Measurements from ENCODE around the gene PLEKHG5.
A peak's percentile ranks its signal among the peaks of the same experiment; 100 is the strongest.
"Not testable (repeated sequence)": the region's sequence is repeated elsewhere in the genome, so short reads cannot be mapped to it uniquely, and the experiment has no call there.

The PLEKHG5 gene

DNA sequence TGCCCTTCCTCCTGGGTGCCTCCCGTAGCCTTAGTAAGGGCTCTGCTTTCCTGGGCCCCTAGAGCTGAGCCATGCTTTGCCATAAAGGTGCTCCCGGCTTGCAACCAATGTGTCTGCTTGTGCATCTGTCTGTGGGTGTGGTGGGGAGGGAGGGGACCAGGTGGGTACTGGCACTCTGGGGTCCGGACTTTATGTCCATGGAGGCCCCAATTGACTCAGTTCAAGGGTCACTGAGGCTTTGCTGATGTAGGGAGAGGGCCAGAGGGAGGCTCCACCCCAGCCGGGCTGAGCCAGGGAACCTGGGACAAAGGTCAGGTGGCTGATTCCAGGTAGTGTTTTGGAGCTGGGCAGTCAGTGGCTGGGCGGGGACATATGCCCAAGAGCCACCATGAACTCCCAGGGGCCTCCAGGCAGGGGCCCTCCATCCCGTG is 40.5 kb downstream of the PLEKHG5 start:
- Histone ChIP-seq H4K91ac (ENCODE audit: low read depth, low read length, poor library complexity) (no peak overlapping the region), H3K27ac (replicated peaks; ENCODE audit: low read length) (no peak overlapping the region), H3K36me3 (replicated peaks in 1 of 2; ENCODE audit: control insufficient read depth in 2 of 2, insufficient read depth in 2 of 2, low read length in 2 of 2) (no peaks in the 10 kb centered on the region), H2AFZ (ENCODE audit: low read length) (no peak overlapping the region), H3K27me3 (ENCODE audit: control insufficient read depth in 3 of 3, insufficient read depth in 3 of 3, low read depth in 1 of 3, low read length in 3 of 3) (peaks cover 0 to 39% (median 34%) of the 10 kb centered on the region in 3 experiments), H3K4me1 (ENCODE audit: control insufficient read depth in 2 of 2, insufficient read depth in 1 of 2, low read depth in 1 of 2, low read length in 2 of 2) (peaks cover 13 to 32% of the 10 kb centered on the region in 2 donors), H3K4ac (ENCODE audit: low read length) (no peak overlapping the region), H3K14ac (ENCODE audit: low read length) (no peak overlapping the region), H3K4me2 (ENCODE audit: insufficient read depth, low read length, poor library complexity, severe bottlenecking) (no peak overlapping the region), H3K23ac (ENCODE audit: low read depth, low read length, poor library complexity) (peak overlapping the region; percentile 80), H2BK5ac (ENCODE audit: low read length) (peak overlapping the region; percentile 53), H2AK5ac (ENCODE audit: low read depth, low read length) (peak overlapping the region; percentile 74), H3K4me3 (ENCODE audit: low read length in 2 of 2) (no peak overlapping the region), H3K9ac (ENCODE audit: low read depth, low read length, poor library complexity) (no peak overlapping the region), H2BK12ac (ENCODE audit: low read length) (no peak overlapping the region), H3K9me3 (replicated peaks in 1 of 2; ENCODE audit: control insufficient read depth in 2 of 2, insufficient read depth in 1 of 2, low read depth in 1 of 2, low read length in 2 of 2) (no peaks in the 10 kb centered on the region), H4K8ac (ENCODE audit: low read depth, low read length) (no peak overlapping the region), H2BK120ac (ENCODE audit: low read depth, low read length) (no peak overlapping the region), H2BK15ac (ENCODE audit: low read length) (peak overlapping the region; percentile 87), H3K18ac (ENCODE audit: low read length) (peak overlapping the region; percentile 48), H3K79me1 (ENCODE audit: low read depth, low read length) (peaks cover 2% of the 10 kb centered on the region)
- no peak for DNase-seq (ENCODE audit: low spot score)
- WGBS, 2 donors (ENCODE audit: extremely low coverage in 2 of 2, insufficient read length in 2 of 2, insufficient replicate concordance in 1 of 2), result no CpG with 5 or more reads among the region's 6 CpGs

DNA sequence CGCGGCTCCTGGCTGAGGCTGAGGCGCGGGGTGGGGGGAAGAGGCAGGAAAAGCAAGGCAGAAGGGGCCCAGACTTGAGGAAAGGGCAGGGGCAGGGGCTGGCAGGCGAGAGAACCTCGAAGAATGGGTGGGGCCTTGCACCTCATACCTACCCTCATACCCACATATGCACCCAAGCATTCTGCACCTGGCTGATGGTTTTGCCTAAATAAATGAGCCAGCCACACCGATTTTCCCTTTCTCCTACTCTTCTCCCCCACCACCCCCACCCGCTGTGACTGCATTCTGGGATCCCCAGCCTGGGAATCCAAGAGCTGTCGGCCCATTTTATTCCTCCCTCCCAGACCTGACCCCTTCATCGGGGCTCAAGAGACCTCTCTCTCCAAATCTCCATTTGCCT is 41.0 kb downstream of the PLEKHG5 start:
- not testable (repeated sequence) for H3K79me1 ChIP-seq (ENCODE audit: low read depth, low read length); H3K9ac ChIP-seq (ENCODE audit: low read depth, low read length, poor library complexity); H3K14ac ChIP-seq (ENCODE audit: low read length); H4K8ac ChIP-seq (ENCODE audit: low read depth, low read length); H3K36me3 ChIP-seq (replicated peaks in 1 of 2; ENCODE audit: control insufficient read depth in 2 of 2, insufficient read depth in 2 of 2, low read length in 2 of 2); DNase-seq (ENCODE audit: low spot score); H2BK12ac ChIP-seq (ENCODE audit: low read length); H2BK5ac ChIP-seq (ENCODE audit: low read length); H3K18ac ChIP-seq (ENCODE audit: low read length); H3K4ac ChIP-seq (ENCODE audit: low read length); H3K4me3 ChIP-seq (ENCODE audit: low read length in 2 of 2); H3K4me2 ChIP-seq (ENCODE audit: insufficient read depth, low read length, poor library complexity, severe bottlenecking); H4K91ac ChIP-seq (ENCODE audit: low read depth, low read length, poor library complexity); H3K9me3 ChIP-seq (replicated peaks in 1 of 2; ENCODE audit: control insufficient read depth in 2 of 2, insufficient read depth in 1 of 2, low read depth in 1 of 2, low read length in 2 of 2); H2BK120ac ChIP-seq (ENCODE audit: low read depth, low read length); H3K27ac ChIP-seq (replicated peaks; ENCODE audit: low read length); H2AK5ac ChIP-seq (ENCODE audit: low read depth, low read length)
- no CpG with 5 or more reads among the region's 10 CpGs for WGBS, 2 donors (ENCODE audit: extremely low coverage in 2 of 2, insufficient read length in 2 of 2, insufficient replicate concordance in 1 of 2)
- Histone ChIP-seq H2AFZ (ENCODE audit: low read length) (peak overlapping the region; percentile 73), H3K23ac (ENCODE audit: low read depth, low read length, poor library complexity) (peak overlapping the region; percentile 80), H2BK15ac (ENCODE audit: low read length) (peak overlapping the region; percentile 87), H3K4me1 (ENCODE audit: control insufficient read depth in 2 of 2, insufficient read depth in 1 of 2, low read depth in 1 of 2, low read length in 2 of 2) (peaks cover 13 to 36% of the 10 kb centered on the region in 2 donors), H3K27me3 (ENCODE audit: control insufficient read depth in 3 of 3, insufficient read depth in 3 of 3, low read depth in 1 of 3, low read length in 3 of 3) (peaks cover 0 to 41% (median 32%) of the 10 kb centered on the region in 3 experiments)

DNA sequence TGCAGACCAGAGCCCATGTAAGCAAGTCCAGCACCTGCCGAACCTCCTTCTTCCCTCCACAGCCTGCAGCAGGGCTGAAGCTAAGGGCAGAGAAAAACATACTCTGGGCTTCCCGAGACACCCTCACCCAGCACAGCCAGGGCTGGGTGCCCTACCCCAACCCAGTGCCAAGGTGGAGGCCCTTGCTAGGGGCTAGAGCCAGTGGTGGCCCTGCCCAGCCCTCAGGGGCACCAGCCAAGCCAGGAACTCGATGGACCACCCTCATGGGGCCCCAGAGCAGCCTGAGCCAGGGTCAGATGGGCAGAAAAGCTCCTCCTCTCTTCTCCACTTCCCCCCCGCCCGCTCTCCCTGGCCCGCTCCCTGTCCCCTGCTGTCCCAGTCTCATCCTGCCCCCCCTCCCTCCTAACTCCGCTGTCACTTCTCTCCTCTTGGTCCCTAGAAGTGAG is 41.4 kb downstream of the PLEKHG5 start:
- H2BK12ac ChIP-seq (ENCODE audit: low read length), result no peak overlapping the region
- H3K9ac ChIP-seq (ENCODE audit: low read depth, low read length, poor library complexity), result no peak overlapping the region
- H2AFZ ChIP-seq (ENCODE audit: low read length), result peak overlapping the region; percentile 73
- peak overlapping the region; percentile 30 for H2BK15ac ChIP-seq (ENCODE audit: low read length)
- no peak overlapping the region for H3K4ac ChIP-seq (ENCODE audit: low read length)
- H2AK5ac ChIP-seq (ENCODE audit: low read depth, low read length), result peak overlapping the region; percentile 56
- no peak overlapping the region for H3K23ac ChIP-seq (ENCODE audit: low read depth, low read length, poor library complexity)
- H3K9me3 ChIP-seq (replicated peaks in 1 of 2; ENCODE audit: control insufficient read depth in 2 of 2, insufficient read depth in 1 of 2, low read depth in 1 of 2, low read length in 2 of 2), result no peaks in the 10 kb centered on the region
- no peak overlapping the region for H3K27ac ChIP-seq (replicated peaks; ENCODE audit: low read length)
- no peak overlapping the region for H3K14ac ChIP-seq (ENCODE audit: low read length)
- H2BK5ac ChIP-seq (ENCODE audit: low read length), result no peak overlapping the region
- H2BK120ac ChIP-seq (ENCODE audit: low read depth, low read length), result no peak overlapping the region
- no peaks in the 10 kb centered on the region for H3K36me3 ChIP-seq (replicated peaks in 1 of 2; ENCODE audit: control insufficient read depth in 2 of 2, insufficient read depth in 2 of 2, low read length in 2 of 2)
- H4K91ac ChIP-seq (ENCODE audit: low read depth, low read length, poor library complexity), result no peak overlapping the region
- no peak overlapping the region for H4K8ac ChIP-seq (ENCODE audit: low read depth, low read length)
- peaks cover 14 to 36% of the 10 kb centered on the region in 2 donors for H3K4me1 ChIP-seq (ENCODE audit: control insufficient read depth in 2 of 2, insufficient read depth in 1 of 2, low read depth in 1 of 2, low read length in 2 of 2)
- WGBS, 2 donors (ENCODE audit: extremely low coverage in 2 of 2, insufficient read length in 2 of 2, insufficient replicate concordance in 1 of 2), result no CpG with 5 or more reads among the region's 7 CpGs
- no peak overlapping the region for H3K4me3 ChIP-seq (ENCODE audit: low read length in 2 of 2)
- H3K18ac ChIP-seq (ENCODE audit: low read length), result peak overlapping the region; percentile 52
- H3K27me3 ChIP-seq (ENCODE audit: control insufficient read depth in 3 of 3, insufficient read depth in 3 of 3, low read depth in 1 of 3, low read length in 3 of 3), result peaks cover 0 to 45% (median 28%) of the 10 kb centered on the region in 3 experiments
- DNase-seq (ENCODE audit: low spot score), result no peak
- H3K79me1 ChIP-seq (ENCODE audit: low read depth, low read length), result peaks cover 2% of the 10 kb centered on the region
- H3K4me2 ChIP-seq (ENCODE audit: insufficient read depth, low read length, poor library complexity, severe bottlenecking), result no peak overlapping the region

GRCh38 chr1:6448749-6449631 is 42.5 kb downstream of the PLEKHG5 start:
- H3K27me3 ChIP-seq (ENCODE audit: control insufficient read depth in 3 of 3, insufficient read depth in 3 of 3, low read depth in 1 of 3, low read length in 3 of 3), result peaks cover 0 to 55% (median 19%) of the 10 kb centered on the region in 3 experiments
- peak overlapping the region in 1 of 2 donors; percentile 46 for H3K4me3 ChIP-seq (ENCODE audit: low read length in 2 of 2)

More at GRCh38 chr1:6448749-6449631, 42.5 kb downstream of the PLEKHG5 start:
- H3K4me1 ChIP-seq (ENCODE audit: control insufficient read depth in 2 of 2, insufficient read depth in 1 of 2, low read depth in 1 of 2, low read length in 2 of 2), result peaks cover 14 to 35% of the 10 kb centered on the region in 2 donors
- H3K79me1 ChIP-seq (ENCODE audit: low read depth, low read length), result peaks cover 1% of the 10 kb centered on the region
- H2BK5ac ChIP-seq (ENCODE audit: low read length), result no peak overlapping the region
- H2AFZ ChIP-seq (ENCODE audit: low read length), result peak overlapping the region; percentile 77
- no peaks in the 10 kb centered on the region for H3K9me3 ChIP-seq (replicated peaks in 1 of 2; ENCODE audit: control insufficient read depth in 2 of 2, insufficient read depth in 1 of 2, low read depth in 1 of 2, low read length in 2 of 2)
- no peak for DNase-seq (ENCODE audit: low spot score)
- H3K27ac ChIP-seq (replicated peaks; ENCODE audit: low read length), result no peak overlapping the region
- no peak overlapping the region for H3K14ac ChIP-seq (ENCODE audit: low read length)
- H2BK15ac ChIP-seq (ENCODE audit: low read length), result peak overlapping the region; percentile 89
- peak overlapping the region; percentile 44 for H3K9ac ChIP-seq (ENCODE audit: low read depth, low read length, poor library complexity)
- peak overlapping the region; percentile 13 for H2AK5ac ChIP-seq (ENCODE audit: low read depth, low read length)
- peak overlapping the region; percentile 17 for H4K8ac ChIP-seq (ENCODE audit: low read depth, low read length)
- H3K23ac ChIP-seq (ENCODE audit: low read depth, low read length, poor library complexity), result peak overlapping the region; percentile 80
- no peak overlapping the region for H3K4ac ChIP-seq (ENCODE audit: low read length)
- H3K18ac ChIP-seq (ENCODE audit: low read length), result peak overlapping the region; percentile 95
- H3K36me3 ChIP-seq (replicated peaks in 1 of 2; ENCODE audit: control insufficient read depth in 2 of 2, insufficient read depth in 2 of 2, low read length in 2 of 2), result no peaks in the 10 kb centered on the region
- no peak overlapping the region for H4K91ac ChIP-seq (ENCODE audit: low read depth, low read length, poor library complexity)
- H3K4me2 ChIP-seq (ENCODE audit: insufficient read depth, low read length, poor library complexity, severe bottlenecking), result peak overlapping the region; percentile 73
- H2BK120ac ChIP-seq (ENCODE audit: low read depth, low read length), result no peak overlapping the region
- no CpG with 5 or more reads among the region's 66 CpGs for WGBS, 2 donors (ENCODE audit: extremely low coverage in 2 of 2, insufficient read length in 2 of 2, insufficient replicate concordance in 1 of 2)
- peak overlapping the region; percentile 58 for H2BK12ac ChIP-seq (ENCODE audit: low read length)

All from neuronal stem cell (in vitro differentiated cells).